Kidney epithelial cell (primary cell): Measurements from ENCODE around the gene E2F3. TPM values are rescaled to one million over a fixed set of nuclear protein-coding genes. Genes with fewer than 3 reads are reported as not detected.
"Not testable (repeated sequence)": the region's sequence is repeated elsewhere in the genome, so short reads cannot be mapped to it uniquely, and the experiment has no call there.

Experiments used
- DNase-seq: peaks from one replicate; pipeline ENCODE4 v3.0.0-alpha.2; 2010; ENCODE audit warnings: low read depth
- H3K27me3 ChIP-seq: 2 replicates; pipeline ENCODE4 v1.6.0; 2011; ENCODE audit warnings: low read length; ENCODE audit not compliant: control insufficient read depth, insufficient read depth
- H3K36me3 ChIP-seq: 2 replicates; pipeline ENCODE4 v1.5.1; 2011; ENCODE audit warnings: low read length; ENCODE audit not compliant: control insufficient read depth, insufficient read depth
- H3K4me3 ChIP-seq: 2 replicates; pipeline ENCODE4 v1.5.1; 2011; ENCODE audit warnings: low read depth, mild to moderate bottlenecking, control low read depth, low read length
- total RNA-seq: library from RNA; depleted of rRNA; stranded (reverse); fragments of >200 nt; gene quantifications from 2 replicates; pipeline ENCODE4 v1.2.3, GENCODE V29; 2015
- TF ChIP-seq, protein P1 (sequence below): IDR thresholded peaks from 2 replicates; pipeline ENCODE4 v1.5.1; 2011; ENCODE audit warnings: mild to moderate bottlenecking, moderate library complexity, low read length, control low read depth, inconsistent platforms; ENCODE audit not compliant: insufficient read depth, poor library complexity, severe bottlenecking

The E2F3 gene
- total RNA-seq, 1 donor from 2014 or later, result 16.6 TPM

DNA sequence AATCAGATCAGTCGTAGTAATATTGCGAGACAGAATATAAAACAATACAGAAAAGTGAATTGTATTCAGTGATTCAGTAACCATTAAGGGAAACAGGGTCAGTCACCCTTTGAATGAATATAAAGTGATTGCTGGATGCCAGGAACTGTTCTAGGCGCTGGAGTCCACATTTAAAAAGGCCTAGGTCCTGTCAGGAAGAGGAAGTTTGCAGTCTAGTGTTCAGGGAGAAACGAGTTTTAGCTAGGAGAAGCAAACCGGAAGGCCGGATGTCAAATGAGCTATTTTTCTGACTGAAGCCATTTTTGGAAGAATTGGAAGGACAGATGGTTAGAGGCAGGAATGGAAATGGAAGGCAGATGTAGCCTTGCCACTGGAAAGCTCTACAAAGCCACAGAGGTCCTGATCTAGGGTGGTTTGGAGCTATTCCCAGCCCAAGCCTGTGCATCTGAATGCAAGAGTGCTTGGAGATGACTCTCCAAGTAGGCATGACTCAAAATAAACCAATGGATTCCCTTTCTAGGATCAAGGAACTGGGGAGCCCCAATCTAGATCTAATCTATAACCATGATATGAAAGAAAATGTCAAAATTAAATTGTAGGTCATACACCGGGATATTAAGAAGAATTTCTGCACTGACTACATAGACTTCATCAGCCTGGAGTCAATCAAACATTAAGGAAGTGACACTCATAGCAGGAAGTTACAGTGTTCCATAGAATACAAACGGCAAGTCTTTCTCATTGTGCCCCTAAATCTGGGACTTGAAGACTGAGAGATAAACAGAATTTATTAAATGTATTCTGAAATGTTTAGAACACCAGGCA lies 95.7 kb downstream of the E2F3 start:
- DNase-seq, result no peak
- TF ChIP-seq, protein P1, sequence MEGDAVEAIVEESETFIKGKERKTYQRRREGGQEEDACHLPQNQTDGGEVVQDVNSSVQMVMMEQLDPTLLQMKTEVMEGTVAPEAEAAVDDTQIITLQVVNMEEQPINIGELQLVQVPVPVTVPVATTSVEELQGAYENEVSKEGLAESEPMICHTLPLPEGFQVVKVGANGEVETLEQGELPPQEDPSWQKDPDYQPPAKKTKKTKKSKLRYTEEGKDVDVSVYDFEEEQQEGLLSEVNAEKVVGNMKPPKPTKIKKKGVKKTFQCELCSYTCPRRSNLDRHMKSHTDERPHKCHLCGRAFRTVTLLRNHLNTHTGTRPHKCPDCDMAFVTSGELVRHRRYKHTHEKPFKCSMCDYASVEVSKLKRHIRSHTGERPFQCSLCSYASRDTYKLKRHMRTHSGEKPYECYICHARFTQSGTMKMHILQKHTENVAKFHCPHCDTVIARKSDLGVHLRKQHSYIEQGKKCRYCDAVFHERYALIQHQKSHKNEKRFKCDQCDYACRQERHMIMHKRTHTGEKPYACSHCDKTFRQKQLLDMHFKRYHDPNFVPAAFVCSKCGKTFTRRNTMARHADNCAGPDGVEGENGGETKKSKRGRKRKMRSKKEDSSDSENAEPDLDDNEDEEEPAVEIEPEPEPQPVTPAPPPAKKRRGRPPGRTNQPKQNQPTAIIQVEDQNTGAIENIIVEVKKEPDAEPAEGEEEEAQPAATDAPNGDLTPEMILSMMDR, result no peak
- no peaks in the 10 kb centered on the region for H3K36me3 ChIP-seq
- H3K4me3 ChIP-seq, result no peak overlapping the region
- H3K27me3 ChIP-seq, result no peaks in the 10 kb centered on the region

DNA sequence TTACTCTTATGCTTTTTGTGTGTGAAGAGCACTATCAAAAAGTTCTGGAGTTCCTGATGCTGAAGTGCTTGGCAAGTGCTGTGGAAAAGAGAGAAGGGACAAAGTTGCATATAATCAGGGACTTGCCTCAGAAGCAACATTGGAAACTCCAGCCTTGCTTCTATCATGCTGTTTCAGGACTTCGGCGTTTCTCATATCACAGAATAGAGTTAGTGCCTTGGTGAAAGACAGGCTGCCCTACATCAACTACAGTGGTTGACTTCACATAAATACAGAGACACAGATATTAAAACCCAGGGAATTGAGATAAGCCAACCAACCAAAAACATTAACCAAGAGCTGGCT lies 96.3 kb downstream of the E2F3 start:
- TF ChIP-seq, protein P1, result no peak
- H3K27me3 ChIP-seq, result no peaks in the 10 kb centered on the region

DNA sequence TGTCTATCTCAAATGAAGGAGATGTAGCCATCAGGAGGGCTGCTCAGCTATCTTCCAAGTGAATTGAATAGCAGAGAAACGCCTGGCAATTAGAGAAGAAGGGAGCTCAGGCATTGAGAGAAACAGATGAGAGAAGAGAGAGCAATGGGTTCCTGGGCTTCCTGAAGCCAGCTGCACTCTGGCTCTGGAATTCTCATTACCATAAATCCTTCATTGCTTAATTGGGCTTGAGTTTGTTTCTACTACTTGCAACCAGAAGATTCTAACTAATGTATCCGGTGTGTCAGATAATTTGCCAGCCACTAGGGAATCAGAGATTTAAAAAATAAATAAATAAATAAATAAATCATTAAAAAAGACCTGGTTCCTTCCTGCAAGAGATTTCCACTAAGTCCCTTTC lies 107.5 kb downstream of the E2F3 start:
- TF ChIP-seq, protein P1, result no peak
- Histone ChIP-seq H3K27me3 (no peaks in the 10 kb centered on the region), H3K36me3 (no peaks in the 10 kb centered on the region), H3K4me3 (no peak overlapping the region)
- DNase-seq, result no peak

More for the DNA sequence above, 96.3 kb downstream of the E2F3 start:
- Histone ChIP-seq H3K36me3 (no peaks in the 10 kb centered on the region), H3K4me3 (no peak overlapping the region)
- no peak for DNase-seq

DNA sequence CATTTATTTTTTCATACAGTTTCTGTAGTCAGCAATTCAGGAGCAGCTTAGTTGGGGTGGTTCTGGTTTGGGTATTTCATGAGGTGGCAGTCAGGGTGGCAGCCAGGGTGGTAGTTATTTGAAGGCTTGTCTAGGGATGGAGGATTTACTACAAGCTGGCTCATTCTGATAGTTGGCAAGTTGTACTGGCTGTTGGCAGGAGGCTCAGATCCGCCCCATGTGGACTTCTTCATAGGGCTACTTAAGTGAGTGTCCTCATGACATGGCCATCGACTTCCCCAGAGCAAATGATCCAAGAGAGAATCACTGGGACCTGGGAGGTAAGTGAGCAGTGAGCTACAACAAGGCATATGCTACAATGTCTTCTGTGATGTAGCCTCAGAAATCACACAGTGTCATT lies 110.2 kb downstream of the E2F3 start:
- TF ChIP-seq, protein P1, result no peak
- Histone ChIP-seq H3K4me3 (no peak overlapping the region), H3K27me3 (no peaks in the 10 kb centered on the region), H3K36me3 (no peaks in the 10 kb centered on the region)
- DNase-seq, result no peak

DNA sequence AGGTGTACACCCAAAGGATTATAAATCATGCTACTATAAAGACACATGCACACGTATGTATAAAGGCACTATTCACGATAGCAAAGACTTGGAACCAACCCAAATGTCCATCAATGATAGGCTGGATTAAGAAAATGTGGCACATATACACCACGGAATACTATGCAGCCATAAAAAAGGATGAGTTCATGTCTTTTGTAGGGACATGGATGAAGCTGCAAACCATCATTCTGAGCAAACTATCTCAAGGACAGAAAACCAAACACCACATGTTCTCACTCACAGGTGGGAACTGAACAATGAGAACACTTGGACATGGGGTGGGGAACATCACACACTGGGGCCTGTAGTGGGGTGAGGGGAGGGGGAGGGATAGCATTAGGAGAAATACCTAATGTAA lies 123.5 kb downstream of the E2F3 start:
- H3K4me3 ChIP-seq, H3K36me3 ChIP-seq, H3K27me3 ChIP-seq, DNase-seq: not testable (repeated sequence)

DNA sequence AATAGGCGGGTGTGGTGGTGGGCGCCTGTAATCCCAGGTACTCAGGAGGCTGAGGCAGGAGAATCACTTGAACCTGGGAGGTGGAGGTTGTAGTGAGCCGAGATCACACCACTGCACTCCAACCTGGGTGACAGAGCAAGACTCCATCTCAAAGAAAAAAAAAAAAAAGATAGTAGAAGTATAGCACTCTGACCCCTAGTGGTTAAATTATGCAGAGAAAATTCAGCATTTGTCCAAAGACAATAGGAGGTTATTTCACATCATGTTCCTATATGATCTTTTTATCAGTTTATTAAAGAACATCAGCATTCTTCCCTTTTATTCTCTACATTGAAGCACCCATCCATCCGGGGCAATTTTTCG lies 127.4 kb downstream of the E2F3 start:
- not testable (repeated sequence) for DNase-seq, H3K4me3 ChIP-seq, H3K36me3 ChIP-seq, H3K27me3 ChIP-seq
- TF ChIP-seq, protein P1, result peak; percentile 37
